ENCODE data around the gene CASKIN1. TPM values are rescaled to one million over a fixed set of nuclear protein-coding genes. Genes with fewer than 3 reads are reported as not detected.

CASKIN1 gene
- total RNA-seq, 2 donors from 2014 or later: 5.9 to 6.1 TPM

DNA sequence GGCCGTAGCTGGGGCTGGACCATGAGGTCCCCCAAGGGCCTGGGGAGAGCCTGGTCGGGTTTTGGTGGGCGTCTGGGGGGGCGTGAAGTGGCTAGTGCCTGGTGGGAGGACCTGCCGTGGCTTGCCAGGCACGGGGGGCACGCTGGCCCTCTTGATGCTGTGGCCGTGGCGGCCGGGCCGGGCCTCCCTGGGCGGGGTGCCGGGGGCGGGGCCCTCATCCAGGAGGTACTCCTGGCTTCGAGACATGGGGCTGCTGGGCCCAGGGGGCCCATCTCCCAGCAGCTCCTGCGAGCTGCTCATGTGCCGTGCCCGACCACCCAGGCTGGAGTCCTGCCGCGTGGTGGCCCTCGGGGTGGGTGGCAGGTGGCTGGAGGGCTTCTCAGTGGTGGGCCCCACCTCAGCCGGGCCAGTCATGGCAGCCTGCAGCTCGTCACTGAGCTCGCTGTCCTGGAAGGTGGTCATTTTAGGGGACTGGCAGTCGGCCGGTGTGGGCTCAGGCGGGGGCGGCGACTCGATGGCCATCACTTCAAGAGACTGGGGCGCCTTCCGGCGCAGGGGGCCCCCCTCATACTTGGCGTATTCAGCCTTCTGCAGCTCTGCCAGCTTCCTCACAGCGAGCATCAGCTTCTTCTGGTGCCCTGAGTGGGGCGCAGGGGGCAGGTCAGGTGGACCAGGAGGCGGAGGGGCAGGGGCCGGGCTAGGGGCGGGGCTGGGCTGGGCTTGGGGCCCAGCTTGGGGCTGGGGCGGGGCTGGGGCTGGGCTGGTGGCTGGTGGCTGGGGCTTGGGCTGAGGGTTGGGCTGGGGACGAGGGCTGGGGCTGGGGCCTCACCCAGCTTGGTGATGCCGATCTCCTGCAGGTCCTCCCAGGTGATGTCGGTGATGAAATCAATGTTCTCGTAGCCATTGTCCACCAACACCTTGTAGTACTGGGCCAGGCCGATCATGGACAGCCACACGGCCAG lies 15.2 kb downstream of the CASKIN1 start:
- ATAC-seq (no peak), DNase-seq (no peak)
- intact Hi-C loops (cut with DNase I): no loop called here

DNA sequence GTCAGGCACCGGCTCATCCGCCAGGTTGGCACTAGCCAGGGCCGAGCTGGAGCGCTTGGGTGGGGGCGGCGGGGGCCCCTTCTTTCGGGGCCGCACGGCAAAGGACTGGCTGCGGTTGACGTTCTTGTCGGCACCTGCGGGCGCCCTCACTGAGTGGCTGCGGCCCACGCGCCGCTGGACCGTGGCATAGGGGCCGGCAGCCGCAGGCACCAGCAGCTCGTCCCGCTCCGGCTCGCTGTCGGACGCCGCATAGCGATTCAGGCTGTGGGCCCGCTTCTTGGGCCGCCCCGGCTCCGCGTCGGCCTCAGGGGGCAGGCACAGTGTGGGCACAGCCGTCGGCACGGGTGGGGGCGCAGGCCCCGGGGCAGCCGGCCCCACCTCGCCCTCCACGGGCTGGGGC lies 15.9 kb downstream of the CASKIN1 start:
- DNase-seq (no peak), ATAC-seq (no peak)
- intact Hi-C loops (cut with DNase I): no loop called here

DNA sequence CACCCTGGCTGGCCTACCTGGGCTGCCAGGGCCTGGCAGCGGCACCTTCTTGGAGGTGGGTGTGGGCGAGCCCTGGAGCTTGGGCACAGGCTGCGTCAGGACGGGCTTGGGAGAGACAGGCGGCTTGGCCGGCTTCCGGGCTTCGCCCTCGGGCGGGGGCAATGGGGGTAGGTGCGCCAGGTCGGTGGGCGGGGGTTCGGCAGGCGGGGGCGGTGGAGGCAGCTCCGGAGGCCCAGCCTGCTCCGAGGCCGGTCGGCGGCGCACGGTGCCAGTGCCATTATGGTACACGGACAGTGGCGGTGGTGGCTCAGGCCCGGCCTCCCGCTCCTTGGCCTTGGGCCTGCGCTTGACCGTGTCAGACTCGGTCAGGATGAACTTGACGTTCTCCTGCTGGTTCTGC lies 16.8 kb downstream of the CASKIN1 start:
- no peak for ATAC-seq
- intact Hi-C loops (cut with DNase I): no loop called here
- DNase-seq: no peak

DNA sequence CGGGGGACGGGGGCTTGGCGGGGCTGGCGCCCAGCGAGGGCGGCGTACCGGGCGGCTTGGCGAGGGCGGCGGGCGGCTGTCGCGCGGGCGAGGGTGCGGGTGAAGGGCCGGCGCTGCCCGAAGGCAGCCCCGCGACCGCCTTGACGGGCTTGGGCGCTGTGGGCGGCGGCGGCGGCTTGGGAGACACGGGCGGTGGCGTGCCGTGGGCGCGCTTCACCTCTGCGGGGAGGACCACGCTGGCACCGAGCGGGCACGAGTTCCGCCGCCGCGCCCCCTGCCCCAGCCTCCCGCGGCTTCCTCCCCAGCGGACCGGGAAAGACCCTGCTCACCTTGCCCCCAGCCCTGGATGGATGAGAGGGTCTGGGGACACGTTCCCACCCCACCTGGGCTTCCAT lies 17.3 kb downstream of the CASKIN1 start:
- ATAC-seq (no peak), DNase-seq (no peak)
- intact Hi-C loops (cut with DNase I): no loop called here

DNA sequence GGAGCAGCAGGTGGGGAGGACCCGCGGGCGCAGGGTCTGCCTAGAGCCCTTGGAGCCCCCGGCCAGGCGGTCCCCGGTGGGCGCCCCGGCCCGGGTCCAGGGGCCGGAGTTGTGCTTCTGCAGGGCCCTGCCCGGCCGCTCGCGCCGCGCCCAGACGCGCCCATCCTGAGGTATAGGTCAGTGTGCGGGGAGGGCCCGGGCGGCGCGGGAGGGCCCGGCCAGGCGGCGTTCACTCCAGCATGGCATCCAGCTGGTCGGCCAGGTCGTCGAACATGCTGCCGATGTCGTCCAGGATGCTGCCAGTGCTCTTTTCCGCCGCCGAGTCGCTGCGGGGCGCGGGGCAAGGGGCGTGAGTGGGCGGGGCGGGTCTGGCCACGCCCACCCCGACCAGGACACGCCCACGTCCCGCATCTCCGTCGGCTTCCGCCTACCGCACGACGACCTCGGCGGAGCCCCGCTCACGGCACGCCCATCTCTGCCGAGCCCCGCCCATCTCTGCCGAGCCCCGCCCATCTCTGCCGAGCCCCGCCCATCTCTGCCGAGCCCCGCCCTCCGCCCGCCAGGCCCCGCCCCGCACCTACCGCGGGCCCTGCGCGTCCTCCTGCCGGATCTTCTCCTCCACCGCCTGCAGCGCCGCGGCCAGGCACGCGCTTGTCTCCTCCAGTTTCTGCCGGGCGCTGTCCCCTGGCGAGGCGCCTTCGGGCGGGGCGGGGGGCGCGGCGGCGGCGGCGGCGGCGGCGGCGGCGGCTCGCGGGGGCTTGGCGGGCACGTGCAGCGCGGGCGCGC lies 17.9 kb downstream of the CASKIN1 start:
- DNase-seq (no peak), ATAC-seq (peak in 1 of 2 donors; percentile 20)
- intact Hi-C loops (cut with DNase I): no loop called here

DNA sequence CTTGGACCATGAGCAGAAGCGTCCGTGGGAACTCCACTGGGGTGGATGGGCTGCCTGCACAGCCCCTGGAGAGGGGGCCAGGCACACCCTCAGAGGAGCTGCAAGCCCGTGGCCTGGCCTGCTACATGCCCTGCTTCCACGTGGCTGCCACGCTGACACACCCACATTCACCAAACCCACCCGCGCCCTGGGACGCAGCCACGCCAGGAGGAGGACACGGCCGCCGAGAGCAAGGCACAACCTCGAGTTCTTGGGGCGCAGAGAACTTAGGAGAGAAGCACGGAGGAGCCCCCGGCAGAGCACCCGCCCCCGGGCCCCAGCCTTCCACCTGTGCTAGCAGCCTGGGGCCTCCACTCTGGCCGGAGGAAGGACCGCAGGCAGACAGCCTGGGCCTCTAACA lies 18.8 kb downstream of the CASKIN1 start:
- DNase-seq (no peak), ATAC-seq (no peak)
- intact Hi-C loops (cut with DNase I): no loop called here

DNA sequence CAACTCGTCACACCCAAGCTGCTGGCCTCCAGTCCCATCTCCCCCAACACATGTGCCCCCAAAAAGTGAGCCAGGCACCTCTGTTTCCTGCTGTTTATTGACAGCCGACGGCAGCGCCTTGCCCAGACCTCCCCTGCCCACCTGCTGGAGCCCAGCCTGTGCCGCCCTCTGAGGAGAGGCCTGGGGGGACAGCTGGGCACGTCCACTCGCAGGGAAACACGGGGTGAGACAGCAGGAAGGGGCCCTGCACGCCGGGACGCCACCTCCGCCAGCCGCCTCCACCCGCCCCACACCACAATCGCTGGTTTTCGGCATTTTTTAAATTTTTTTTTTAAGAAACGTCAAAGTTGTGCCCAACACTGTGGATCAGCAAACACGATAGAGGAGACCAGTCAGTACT lies 19.3 kb downstream of the CASKIN1 start:
- DNase-seq (no peak), ATAC-seq (no peak)
- intact Hi-C loops (cut with DNase I): no loop called here

DNA sequence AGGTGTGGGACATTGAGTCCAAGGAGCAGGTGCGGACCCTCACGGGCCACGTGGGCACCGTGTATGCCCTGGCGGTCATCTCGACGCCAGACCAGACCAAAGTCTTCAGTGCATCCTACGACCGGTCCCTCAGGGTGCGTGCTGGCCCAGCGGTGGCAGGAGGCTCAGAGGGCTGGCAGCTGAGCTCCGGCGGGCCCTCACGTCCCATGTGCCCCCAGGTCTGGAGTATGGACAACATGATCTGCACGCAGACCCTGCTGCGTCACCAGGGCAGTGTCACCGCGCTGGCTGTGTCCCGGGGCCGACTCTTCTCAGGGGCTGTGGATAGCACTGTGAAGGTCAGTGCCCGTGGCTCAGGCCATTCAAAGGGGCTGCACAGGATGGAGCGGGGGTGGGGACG lies 20.4 kb downstream of the CASKIN1 start:
- intact Hi-C loops (cut with DNase I): no loop called here
- ATAC-seq: no peak
- DNase-seq: no peak

DNA sequence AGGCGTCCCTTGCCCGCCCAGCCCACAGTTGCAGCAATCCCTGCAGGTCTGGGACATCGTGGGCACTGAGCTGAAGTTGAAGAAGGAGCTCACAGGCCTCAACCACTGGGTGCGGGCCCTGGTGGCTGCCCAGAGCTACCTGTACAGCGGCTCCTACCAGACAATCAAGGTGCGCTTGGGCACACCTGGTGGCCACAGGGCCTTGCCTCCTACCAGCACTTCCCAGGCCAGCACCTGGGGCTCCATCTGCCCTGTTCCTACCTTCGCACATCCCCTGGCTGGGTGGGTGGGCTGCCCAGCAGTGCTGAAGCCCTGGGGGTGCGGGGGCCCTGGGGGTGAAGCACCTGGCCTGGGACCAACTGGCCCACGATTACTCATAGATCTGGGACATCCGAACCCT lies 21.0 kb downstream of the CASKIN1 start:
- DNase-seq (no peak), ATAC-seq (no peak)
- intact Hi-C loops (cut with DNase I): no loop called here

DNA sequence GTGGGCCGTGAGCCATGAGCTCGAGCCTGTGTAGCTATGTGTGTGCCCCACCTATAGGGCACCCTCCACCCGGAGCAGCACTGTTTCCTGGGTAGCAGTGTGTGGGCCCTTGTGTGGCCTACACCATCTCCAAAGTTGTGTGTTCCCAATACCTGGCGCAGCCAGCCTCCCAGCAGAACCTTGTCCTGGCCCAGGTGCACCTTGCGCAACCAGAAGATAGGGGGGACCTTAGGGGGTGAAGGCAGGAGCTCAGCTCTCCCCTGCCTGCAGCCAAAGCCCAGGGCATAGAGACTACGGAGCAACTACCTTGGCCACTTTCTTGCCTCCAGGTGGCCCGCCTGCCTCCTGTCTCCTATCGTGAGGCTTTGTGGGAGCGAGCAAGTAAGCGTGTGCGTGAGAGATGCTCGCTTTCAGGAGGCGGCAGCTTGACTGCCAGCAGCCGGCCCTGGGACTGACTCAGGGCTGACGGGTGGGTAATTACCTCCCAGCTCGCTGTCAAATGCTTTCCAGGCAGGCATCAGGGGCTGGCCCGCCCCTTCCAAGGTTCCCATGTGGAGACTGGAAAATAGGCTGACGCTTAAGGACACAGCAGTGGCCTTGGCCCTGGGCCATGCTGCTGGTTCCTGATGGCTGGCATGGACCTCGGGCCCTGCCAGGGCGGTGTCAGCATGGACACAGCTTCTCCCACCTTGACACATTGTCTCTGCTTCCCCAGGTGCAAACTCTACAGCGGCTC lies 21.8 kb downstream of the CASKIN1 start:
- intact Hi-C loops (cut with DNase I): no loop called here
- DNase-seq (no peak), ATAC-seq (no peak)

DNA sequence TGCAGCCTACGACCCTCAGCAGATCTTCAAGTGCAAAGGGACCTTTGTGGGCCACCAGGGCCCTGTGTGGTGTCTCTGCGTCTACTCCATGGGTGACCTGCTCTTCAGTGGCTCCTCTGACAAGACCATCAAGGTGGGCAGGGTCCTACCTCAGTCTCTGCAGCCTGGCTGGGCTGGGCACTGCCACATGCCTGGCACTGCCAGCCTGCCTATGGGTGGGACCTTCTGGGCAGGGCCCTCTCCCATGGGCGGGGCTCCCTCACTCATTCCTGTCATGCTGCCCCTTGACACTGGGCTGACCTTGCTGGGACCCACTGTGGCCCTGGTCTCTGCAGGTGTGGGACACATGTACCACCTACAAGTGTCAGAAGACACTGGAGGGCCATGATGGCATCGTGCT lies 22.5 kb downstream of the CASKIN1 start:
- ATAC-seq (no peak), DNase-seq (no peak)
- intact Hi-C loops (cut with DNase I): no loop called here

DNA sequence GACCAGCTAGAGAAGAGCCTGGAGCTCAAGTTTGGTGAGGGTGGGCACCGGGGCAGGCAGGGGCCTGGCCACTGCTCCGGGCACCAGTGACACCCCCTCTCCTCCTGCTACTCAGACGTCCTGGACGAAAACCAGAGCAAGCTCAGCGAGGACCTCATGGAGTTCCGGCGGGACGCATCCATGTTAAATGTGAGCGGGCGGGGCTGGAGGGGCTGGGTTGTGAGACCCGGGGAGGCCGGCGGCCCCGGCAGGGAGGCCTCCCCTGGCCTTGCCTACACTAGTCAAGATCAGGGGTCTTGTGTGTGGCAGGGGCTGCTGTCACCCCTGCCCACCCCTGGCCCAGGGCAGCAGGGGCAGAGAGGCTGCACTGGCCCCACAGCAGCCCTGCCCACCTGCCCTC lies 23.0 kb downstream of the CASKIN1 start:
- ATAC-seq (no peak), DNase-seq (no peak)
- intact Hi-C loops (cut with DNase I): no loop called here

DNA sequence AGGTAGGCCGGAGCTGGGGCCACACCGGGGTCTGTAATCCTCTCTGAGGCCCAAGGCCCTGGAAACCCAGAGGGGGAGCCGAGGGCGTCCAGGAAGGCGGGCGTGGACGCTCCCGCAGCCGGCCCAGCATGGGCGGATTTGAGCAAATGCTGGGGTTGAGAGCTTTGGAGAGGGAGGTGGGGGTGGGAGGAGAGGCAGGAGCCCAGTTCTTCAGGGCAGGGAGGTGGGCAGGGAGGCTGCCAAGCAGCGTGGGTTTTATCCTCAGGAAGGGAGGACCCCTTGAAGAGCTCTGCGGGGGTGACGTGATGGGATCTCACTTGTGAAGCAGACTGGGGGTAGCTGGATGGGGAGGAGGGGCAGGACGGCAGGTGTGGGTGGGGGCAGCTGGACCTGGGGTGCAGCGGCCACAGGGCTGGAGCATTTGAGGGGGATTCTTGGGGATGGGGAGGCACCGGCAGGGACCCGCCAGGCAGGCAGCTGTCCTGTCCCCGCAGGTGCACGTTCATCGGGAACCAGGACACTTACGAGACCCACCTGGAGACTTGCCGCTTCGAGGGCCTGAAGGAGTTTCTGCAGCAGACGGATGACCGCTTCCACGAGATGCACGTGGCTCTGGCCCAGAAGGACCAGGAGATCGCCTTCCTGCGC lies 23.6 kb downstream of the CASKIN1 start:
- no peak for ATAC-seq
- no peak for DNase-seq
- intact Hi-C loops (cut with DNase I): no loop called here

DNA sequence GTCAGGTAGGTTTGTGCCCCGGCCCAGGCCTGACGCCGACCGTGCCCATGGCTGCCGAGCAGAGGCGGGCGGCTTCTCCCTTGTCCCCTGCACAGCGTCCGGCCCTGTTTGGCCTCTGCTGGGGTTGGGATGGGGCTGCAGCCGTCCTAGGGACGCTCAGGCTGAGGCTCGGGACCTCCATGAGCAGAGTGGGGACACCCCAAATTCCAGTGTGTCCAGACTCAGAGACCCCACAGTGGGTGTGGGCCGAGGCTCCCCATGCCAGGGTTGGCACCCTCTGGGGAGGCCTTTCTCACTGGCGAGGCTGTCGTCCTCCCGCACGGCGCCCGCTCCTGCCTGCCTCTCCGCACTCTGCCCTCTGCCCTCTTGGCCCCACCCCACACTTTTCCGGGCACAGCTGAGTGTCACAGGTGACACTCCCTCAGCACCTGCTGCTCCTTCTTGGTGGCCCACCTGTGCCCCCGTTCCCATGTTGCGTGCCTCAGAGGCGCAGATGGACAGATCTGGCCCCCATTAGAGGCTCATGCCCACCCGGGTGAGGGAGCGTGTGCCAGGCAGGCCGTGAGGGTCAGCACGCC lies 24.7 kb downstream of the CASKIN1 start:
- no peak for ATAC-seq
- no peak for DNase-seq
- intact Hi-C loops (cut with DNase I): no loop called here

DNA sequence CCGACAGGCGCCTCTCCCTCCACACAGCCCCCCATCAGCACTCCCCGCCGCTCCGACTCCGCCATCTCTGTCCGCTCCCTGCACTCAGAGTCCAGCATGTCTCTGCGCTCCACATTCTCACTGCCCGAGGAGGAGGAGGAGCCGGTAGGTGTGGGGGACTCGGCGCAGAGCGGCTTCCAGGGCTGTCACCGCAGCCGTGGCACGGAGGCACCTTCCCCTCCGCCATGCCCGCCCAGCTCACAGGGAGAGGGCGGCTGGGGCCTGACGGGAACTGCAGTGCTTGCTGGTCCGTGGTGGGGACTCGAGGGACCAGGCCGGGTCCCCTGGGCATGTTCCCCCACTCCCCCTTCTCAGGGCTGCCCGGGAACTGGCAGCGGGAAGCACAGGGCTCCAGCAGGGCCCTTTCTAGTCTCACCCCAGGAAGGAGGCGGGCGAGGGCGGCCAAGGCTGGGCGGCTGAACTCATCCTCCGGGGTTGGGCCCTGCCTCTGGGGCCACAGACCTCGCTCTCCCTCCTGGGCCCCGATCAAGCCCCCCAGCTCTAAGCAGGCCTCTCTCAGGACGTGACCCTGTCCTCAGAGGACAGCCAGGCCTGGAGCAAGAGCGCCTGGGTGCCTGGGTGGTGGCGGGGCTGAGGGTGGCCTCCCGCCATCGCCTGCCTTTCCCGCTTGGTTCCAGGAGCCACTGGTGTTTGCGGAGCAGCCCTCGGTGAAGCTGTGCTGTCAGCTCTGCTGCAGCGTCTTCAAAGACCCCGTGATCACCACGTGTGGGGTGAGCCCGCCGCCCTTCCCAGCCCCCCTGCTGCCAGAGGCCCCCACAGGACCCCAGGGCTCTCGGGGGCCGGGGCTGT lies 25.6 kb downstream of the CASKIN1 start:
- ATAC-seq (no peak), DNase-seq (no peak)
- intact Hi-C loops (cut with DNase I): no loop called here

DNA sequence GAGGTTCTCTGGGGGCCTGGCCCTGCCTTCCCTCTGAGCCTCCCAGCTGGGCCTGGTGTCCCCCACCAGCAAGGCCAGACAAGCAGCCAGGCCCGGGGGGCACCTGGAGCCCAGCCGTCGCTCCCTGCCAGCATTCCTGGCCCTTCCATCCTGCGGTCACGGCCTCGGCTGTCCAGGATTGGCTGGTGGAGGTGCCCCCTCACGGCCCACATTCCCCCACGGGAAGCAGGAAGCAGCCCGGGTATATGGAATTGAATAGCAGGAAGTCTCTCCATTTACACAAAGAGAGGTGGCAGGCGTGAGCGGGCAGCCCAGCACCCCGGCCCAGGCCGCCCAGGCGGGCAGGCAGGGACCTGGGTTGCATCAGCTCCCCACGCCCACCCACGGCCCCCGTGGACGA lies 26.3 kb downstream of the CASKIN1 start:
- ATAC-seq (peak; percentile 6 to 58), DNase-seq (no peak)
- intact Hi-C loops (cut with DNase I): no loop called here

DNA sequence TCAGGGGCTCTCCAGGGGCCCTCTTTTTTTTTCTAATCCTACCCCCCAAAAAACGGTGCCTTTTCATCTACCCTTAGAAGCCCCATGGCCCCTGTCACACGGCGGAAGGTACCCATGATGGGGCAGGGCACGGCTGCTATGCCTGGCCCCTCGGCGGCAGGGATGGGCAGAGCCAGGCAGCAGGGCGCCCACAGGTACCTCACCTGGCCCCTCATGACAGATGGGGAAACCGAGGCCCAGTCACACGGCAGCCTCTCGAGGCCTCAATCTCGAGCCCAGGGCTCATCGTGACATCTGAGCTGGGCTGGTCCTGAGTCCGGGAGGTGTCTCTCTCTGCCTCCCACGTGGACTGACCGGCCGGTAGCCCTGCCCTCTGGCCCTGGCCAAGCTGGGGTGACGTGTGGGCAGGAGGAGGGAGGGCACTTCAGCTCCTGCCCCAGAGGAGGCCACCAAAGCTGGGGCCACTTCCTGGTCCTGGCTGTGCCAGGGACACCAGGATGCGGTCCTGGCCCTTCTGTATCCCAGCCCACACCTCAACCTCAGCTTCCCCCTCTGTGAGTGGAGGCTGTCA lies 29.3 kb downstream of the CASKIN1 start:
- DNase-seq (no peak), ATAC-seq (no peak)
- intact Hi-C loops (cut with DNase I): no loop called here

Data from left cardiac atrium (tissue), 4 donors.